IPS-18c (cell line): Measurements from ENCODE around the gene RPTOR.

Experiments
- H3K4me3 ChIP-seq: 2 replicates; pipeline ENCODE4 v1.7.0; 2013; ENCODE audit warnings: low read depth, mild to moderate bottlenecking, low read length, moderate library complexity; ENCODE audit not compliant: insufficient read depth
- H3K9me3 ChIP-seq: one replicate; pipeline ENCODE4 v1.6.1; 2013; ENCODE audit warnings: mild to moderate bottlenecking, low read length, moderate library complexity; ENCODE audit not compliant: control insufficient read depth, insufficient read depth

RPTOR gene

DNA sequence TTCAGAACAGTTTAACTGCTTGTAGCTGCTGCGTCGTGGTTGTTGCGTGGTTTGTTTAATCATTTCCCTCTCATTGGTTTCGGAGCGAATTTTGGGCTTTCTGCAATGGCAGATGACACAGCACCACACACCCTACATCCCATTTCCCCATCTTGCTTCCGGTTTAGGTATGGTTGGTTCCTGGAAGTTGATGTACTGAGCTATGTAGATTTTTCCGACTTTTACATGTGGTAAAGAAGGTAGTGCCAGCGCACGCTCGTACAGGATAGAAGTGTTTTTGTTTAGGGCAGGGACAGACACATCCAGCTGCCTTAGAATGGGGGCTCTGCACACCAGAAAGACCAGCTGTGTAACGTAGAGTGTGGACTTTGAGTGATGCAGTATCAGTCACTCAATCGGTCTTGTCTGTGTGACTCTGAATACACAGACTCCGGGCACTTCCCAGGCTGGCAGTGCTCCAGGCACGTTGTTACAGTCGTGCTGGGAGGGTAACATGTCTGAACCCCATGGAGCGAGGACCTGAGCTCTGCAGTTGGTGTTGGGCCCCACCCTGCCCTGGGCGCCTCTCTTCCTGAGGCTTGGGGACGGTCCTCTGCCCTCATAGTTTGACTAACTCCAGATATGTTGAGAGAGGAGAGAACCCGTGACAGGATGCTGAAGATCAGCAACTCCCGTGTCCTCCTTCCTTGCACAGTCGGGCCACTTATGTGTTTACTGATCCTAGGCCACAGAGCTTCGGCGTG is 275.0 kb downstream of the RPTOR start:
- Histone ChIP-seq H3K9me3 (no peaks in the 10 kb centered on the region), H3K4me3 (no peak overlapping the region)

DNA sequence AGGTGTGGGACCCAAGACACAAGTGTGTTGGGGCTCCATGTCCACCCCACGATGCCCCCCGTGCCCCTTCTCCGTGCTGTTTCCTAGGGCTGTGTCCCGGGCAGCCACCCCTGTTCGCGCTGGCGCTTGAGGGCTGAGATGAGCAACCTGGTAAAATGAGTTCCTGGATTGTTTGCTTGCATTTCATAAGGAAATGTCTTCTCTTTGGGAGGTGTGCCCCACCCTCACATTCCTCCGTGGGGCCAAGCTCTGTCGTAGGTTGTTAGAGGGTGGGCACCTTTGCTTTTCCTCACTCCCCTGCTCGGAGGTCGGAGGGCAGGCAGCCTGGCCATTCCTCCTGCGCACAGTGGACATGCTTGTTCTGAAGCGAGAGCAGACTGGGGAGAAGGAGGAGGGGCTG is 275.7 kb downstream of the RPTOR start:
- no peak overlapping the region for H3K4me3 ChIP-seq
- H3K9me3 ChIP-seq: no peaks in the 10 kb centered on the region

- no peak overlapping the region for H3K4me3 ChIP-seq
- H3K9me3 ChIP-seq: peaks cover under 1% of the 10 kb centered on the region
Measured at GRCh38 chr17:80821546-80821945, 276.9 kb downstream of the RPTOR start.

GRCh38 chr17:80822021-80822699 is 277.5 kb downstream of the RPTOR start:
- no peak overlapping the region for H3K4me3 ChIP-seq
- peaks cover 2% of the 10 kb centered on the region for H3K9me3 ChIP-seq

- Histone ChIP-seq H3K4me3 (no peak overlapping the region), H3K9me3 (peaks cover 2% of the 10 kb centered on the region)
Measured at GRCh38 chr17:80822700-80823410, 278.2 kb downstream of the RPTOR start.

DNA sequence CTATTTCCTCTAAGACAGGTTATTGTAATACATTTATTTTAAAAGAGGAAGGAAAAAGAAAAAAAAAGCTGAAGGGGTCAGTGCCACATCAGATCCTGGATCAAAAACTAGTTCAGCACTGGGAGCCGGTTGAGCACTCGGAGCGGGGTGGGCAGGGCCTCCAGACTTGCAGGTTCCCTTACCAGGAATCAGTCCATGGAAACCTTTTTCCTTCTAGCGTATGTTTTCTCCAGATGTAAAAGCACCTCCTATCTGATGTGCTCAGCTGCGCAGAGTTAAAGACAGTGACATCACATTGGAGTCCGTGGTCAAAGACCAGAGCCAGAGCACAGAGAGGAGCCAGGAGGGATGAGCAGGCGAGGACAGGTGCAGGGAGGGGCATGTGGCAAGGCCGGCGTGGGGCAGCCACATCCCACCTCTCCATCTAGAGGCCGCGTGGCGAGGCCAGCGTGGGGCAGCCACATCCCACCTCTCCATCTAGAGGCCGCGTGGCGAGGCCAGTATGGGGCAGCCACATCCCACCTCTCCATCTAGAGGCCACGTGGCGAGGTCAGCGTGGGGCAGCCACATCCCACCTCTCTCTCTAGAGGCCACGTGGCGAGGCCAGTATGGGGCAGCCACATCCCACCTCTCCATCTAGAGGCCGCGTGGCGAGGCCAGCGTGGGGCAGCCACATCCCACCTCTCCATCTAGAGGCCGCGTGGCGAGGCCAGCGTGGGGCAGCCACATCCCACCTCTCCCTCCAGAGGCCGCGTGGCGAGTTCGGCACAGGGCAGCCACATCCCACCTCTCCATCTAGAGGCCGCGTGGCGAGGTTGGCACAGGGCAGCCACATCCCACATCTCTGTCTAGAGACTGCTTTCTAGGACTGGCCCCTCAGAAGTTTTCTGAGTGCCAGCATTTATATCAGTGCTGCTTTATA is 280.2 kb downstream of the RPTOR start:
- no peak overlapping the region for H3K4me3 ChIP-seq
- H3K9me3 ChIP-seq: peaks cover 2% of the 10 kb centered on the region

DNA sequence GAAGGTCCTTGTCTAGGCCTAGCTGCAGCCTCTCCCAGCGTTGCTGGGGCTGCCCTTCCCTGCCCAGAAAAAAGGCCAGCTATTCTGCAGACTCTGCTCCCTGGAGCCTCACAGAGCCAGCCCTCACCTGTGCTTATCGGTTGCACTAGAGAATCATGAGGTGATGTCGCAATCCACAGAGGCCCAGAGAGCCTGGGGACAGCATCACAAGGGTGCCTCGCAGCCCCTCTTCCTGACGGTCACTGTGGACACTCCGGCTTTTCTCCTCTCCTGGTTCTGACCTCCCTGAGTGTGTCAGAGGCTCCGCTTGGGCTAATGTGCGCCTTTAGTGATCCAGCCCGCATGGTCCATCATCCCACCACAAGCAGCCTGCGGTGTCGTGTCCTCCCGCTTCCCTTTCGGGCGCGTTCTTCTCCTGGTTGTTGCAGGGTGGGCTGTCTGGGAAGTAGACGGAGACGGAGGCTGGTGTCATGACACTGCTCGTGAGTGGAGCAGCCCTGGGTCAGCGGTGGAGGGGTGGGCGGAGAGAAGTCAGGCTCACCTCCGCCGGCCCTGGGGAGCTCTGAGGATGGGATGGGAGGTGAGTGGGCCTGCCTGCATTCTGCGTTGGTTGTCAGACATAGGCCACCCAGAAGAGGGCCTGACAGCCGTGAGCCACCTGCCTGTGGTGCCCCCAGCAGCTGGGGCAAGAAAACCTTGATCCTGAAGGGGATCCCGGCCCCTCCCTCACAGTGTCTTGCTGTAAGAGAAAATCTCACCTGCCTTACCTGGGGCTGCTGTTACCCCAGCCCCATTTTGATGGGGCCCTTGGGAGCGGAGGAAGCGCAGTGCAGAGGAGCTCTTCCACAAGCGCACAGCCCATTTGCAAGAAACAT is 281.1 kb downstream of the RPTOR start:
- Histone ChIP-seq H3K9me3 (peaks cover 2% of the 10 kb centered on the region), H3K4me3 (no peak overlapping the region)

DNA sequence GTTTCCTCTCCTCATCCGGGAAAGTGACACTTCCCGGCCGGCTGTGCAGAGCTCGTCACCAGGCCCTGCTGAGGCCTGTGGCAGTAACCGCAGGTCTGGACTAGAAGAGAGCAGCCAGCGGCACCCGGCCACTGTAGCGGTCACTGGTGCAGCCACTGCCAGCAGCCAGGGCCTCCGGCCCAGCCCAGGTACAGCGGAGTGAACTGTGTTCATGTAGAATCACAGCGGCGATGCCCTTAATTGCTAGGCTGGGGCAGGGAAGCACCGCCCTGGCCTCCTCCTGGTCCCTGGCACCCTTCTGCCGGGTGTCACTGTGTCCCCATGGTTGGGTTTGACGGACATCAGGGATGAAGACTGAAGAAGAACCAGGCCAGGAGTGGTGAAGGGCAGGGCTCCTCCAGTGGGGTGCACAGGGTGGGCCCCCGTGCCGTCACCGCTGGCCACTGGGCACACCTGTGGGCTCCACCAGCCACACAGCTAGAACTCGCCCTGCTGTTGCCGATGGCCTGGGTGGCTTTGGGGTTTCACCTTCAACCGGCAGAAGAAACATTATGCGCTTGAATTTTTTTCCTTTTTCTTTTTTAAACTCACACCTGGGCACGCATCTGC is 281.8 kb downstream of the RPTOR start:
- peaks cover 2% of the 10 kb centered on the region for H3K9me3 ChIP-seq
- H3K4me3 ChIP-seq: no peak overlapping the region

DNA sequence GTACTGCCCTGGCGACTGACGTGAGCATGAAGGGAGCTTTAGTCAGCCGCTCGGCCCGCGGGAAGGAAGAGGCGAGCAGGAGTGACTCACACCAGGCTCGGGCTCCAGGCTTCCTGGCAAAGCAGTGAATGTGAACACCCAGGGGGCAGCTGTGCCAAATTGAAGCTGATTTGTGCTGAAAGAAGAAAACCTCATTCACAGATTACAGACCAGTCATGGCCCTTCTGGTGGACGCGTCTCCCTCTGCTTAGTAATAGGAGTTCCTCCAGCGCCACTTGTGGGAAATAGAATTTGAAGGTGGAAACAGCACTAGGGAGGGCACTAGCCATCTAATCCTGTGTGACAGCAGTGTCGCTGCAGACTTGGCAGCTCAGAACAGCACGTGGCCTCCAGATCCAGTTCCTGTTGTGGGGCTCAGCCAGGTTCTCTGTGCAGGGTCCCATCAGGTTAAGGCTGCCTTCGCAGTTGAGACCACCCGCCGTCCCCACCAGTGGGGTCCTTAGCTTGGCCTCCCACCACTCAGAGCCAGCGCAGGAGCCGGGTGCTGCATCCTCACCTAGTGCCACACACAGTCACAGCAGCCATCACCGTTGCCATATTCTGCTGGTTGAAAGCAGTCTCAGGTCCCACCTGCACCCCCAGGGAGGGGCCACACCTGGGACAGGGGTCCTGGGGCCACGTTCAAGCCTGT is 282.5 kb downstream of the RPTOR start:
- Histone ChIP-seq H3K9me3 (peaks cover 2% of the 10 kb centered on the region), H3K4me3 (no peak overlapping the region)

DNA sequence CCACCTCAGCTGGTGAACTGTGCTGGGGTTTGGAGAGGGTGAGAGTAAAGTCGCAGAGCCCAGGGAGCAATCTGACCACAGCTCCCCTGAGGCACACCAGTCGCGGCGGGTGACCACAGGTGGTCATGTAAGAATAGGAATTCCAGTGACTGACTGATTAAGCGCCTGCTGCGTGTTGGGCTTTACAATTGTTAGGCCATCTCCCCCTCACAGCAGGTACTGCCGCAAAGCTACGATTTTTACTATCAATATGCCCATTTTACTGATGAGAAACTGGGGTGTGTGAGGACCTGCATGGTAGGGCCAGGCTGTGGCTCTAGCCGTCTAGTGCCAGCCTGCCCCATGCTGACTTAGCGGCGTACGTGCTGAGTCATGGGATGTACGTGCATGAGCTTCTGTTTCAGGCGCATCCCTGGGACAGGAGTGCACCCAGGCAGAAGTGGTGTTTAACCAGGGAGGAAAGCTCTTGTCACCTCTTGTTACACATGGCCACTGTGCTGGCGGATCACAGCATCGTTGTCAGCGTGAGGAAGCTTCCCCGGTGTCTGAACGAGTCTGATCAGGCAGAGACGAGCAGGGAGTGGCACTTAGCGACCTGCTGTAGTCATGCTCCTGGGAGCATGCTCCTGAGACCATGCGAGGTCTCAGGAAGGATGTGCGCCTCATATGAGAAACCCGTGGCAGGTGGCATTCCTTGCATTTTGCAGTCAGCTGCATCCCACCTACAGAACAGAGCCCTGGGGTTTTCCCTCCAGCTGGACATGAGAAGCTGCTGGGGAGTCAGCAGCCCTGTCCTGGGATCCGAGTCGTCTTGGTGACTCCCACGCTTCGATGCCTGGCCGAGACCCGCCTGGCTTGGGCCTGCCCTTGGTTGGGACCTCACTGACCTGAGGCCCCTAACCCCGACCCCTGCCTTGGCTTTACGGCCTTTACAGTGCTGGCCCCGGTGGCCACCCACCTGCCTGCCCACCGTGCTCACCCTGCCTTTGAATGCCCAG is 283.3 kb downstream of the RPTOR start:
- no peak overlapping the region for H3K4me3 ChIP-seq
- peaks cover 2% of the 10 kb centered on the region for H3K9me3 ChIP-seq

DNA sequence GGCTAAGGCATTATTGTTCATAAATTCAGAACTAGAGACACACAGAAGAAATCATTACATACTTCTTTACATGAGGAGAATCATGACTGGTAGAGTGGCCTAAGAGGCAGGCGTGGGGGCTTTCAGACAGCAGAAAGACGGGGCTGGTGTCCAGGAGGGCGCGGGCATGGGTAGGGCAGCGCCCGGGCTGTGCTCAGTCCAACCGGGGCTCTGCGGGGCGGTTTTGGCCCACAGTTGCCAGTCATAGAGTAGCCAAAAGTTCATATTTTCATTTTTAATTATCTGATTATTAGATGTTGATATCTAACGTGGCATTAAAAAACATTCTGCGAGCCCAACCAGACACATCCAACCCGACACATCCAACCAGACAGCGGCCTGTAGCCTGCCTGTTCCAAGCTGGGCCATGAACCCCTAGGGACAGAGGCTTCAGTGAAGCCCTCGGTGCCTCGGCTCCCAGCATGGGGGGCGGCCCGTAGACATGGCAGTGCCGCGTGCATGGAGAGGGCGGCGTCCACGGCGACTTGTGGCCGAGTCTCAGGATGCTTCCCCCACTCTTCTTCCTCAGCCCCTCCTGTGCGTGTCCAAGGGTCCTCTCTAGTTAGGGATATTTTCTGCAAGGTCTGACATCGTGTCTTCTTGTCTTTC is 284.7 kb downstream of the RPTOR start:
- Histone ChIP-seq H3K4me3 (no peak overlapping the region), H3K9me3 (peaks cover 2% of the 10 kb centered on the region)

GRCh38 chr17:80830020-80830780 is 285.6 kb downstream of the RPTOR start:
- no peak overlapping the region for H3K4me3 ChIP-seq
- peaks cover 2% of the 10 kb centered on the region for H3K9me3 ChIP-seq

GRCh38 chr17:80831491-80831890 is 286.9 kb downstream of the RPTOR start:
- peaks cover 2% of the 10 kb centered on the region for H3K9me3 ChIP-seq
- H3K4me3 ChIP-seq: no peak overlapping the region
